GM18870 (cell line): ENCODE results near the gene ITGB4.

Source experiments
- ATAC-seq: cut with Tn5 transposase; IDR thresholded peaks from one replicate; pipeline ENCODE4 v1.9.1; 2021; ENCODE audit warnings: moderate library complexity; ENCODE audit not compliant: unreplicated experiment

Gene ITGB4

GRCh38 chr17:75720656-75721462 is at the start of gene ITGB4:
TSS of gene ITGB4 (plus strand) at chr17:75721459. CDS start at chr17:75724704, 3,245 bp downstream.
- no peak for ATAC-seq

- ATAC-seq: no peak
Observed at GRCh38 chr17:75672011-75672410, 49.2 kb upstream of the ITGB4 start.

GRCh38 chr17:75673487-75673886 is 47.8 kb upstream of the ITGB4 start:
- no peak for ATAC-seq

- no peak for ATAC-seq
Observed at GRCh38 chr17:75676461-75676860, 44.8 kb upstream of the ITGB4 start.

GRCh38 chr17:75679706-75680211 is 41.5 kb upstream of the ITGB4 start:
- no peak for ATAC-seq

- ATAC-seq: no peak
Observed at GRCh38 chr17:75680431-75680830, 40.8 kb upstream of the ITGB4 start.

GRCh38 chr17:75681289-75681688 is 40.0 kb upstream of the ITGB4 start:
- ATAC-seq: no peak

- no peak for ATAC-seq
Observed at GRCh38 chr17:75683583-75683982, 37.7 kb upstream of the ITGB4 start.

GRCh38 chr17:75684249-75684648 is 37.0 kb upstream of the ITGB4 start:
- no peak for ATAC-seq

- no peak for ATAC-seq
Observed at GRCh38 chr17:75684924-75685323, 36.3 kb upstream of the ITGB4 start.

GRCh38 chr17:75685499-75685898 is 35.8 kb upstream of the ITGB4 start:
- no peak for ATAC-seq

- ATAC-seq: no peak
Observed at GRCh38 chr17:75688209-75688825, 32.9 kb upstream of the ITGB4 start.

GRCh38 chr17:75689441-75689873 is 31.8 kb upstream of the ITGB4 start:
- no peak for ATAC-seq

GRCh38 chr17:75691371-75691791 is 29.9 kb upstream of the ITGB4 start:
- ATAC-seq: no peak

GRCh38 chr17:75691801-75692626 is 29.2 kb upstream of the ITGB4 start:
- no peak for ATAC-seq

GRCh38 chr17:75692976-75693375 is 28.3 kb upstream of the ITGB4 start:
- ATAC-seq: no peak

GRCh38 chr17:75693500-75694481 is 27.5 kb upstream of the ITGB4 start:
- ATAC-seq: no peak

- ATAC-seq: no peak
Observed at GRCh38 chr17:75694536-75694935, 26.7 kb upstream of the ITGB4 start.

GRCh38 chr17:75695141-75695829 is 26.0 kb upstream of the ITGB4 start:
- ATAC-seq: no peak
